ENCODE measurements around the gene SPATA33. TPM values are rescaled to one million over a fixed set of nuclear protein-coding genes. Genes with fewer than 3 reads are reported as not detected.

The SPATA33 gene
- total and polyA plus RNA-seq, 4 donors = 3.0 to 10.7 (median 7.5) TPM

- no peak for ATAC-seq (ENCODE audit: low FRiP score)
- no peak overlapping the region for H3K4me3 ChIP-seq (ENCODE audit: low read length in 2 of 2)
- no peak overlapping the region for H3K27ac ChIP-seq (ENCODE audit: low read depth in 1 of 2, low read length in 2 of 2)
- H3K36me3 ChIP-seq (ENCODE audit: control insufficient read depth in 1 of 2, insufficient read depth in 2 of 2, low read length in 1 of 2) = no peaks in the 10 kb centered on the region
- DNase-seq = no peak
- no peaks in the 10 kb centered on the region for H3K27me3 ChIP-seq (ENCODE audit: control insufficient read depth in 1 of 2, insufficient read depth in 2 of 2, low read length in 1 of 2)
- intact Hi-C loops (cut with DNase I) = no loop called here
- 24 to 26% methylated on average over 17 of the region's 17 CpGs for WGBS, 2 donors
- no peaks in the 10 kb centered on the region for H3K4me1 ChIP-seq (ENCODE audit: control insufficient read depth in 1 of 2, insufficient read depth in 2 of 2, low read length in 2 of 2)
- no peaks in the 10 kb centered on the region for H3K9me3 ChIP-seq (ENCODE audit: control insufficient read depth, low read length)
Measured at GRCh38 chr16:89615596-89616090, 42.0 kb upstream of the SPATA33 start.

- no peaks in the 10 kb centered on the region for H3K4me1 ChIP-seq (ENCODE audit: control insufficient read depth in 1 of 2, insufficient read depth in 2 of 2, low read length in 2 of 2)
- no peaks in the 10 kb centered on the region for H3K9me3 ChIP-seq (ENCODE audit: control insufficient read depth, low read length)
- no peaks in the 10 kb centered on the region for H3K36me3 ChIP-seq (ENCODE audit: control insufficient read depth in 1 of 2, insufficient read depth in 2 of 2, low read length in 1 of 2)
- intact Hi-C loops (cut with DNase I) = no loop called here
- H3K4me3 ChIP-seq (ENCODE audit: low read length in 2 of 2) = no peak overlapping the region
- no peaks in the 10 kb centered on the region for H3K27me3 ChIP-seq (ENCODE audit: control insufficient read depth in 1 of 2, insufficient read depth in 2 of 2, low read length in 1 of 2)
- DNase-seq (no peak), ATAC-seq (ENCODE audit: low FRiP score) (no peak)
- 82 to 85% methylated on average over 20 of the region's 20 CpGs for WGBS, 2 donors
- H3K27ac ChIP-seq (ENCODE audit: low read depth in 1 of 2, low read length in 2 of 2) = no peak overlapping the region
Measured at GRCh38 chr16:89616623-89617022, 41.0 kb upstream of the SPATA33 start.

DNA sequence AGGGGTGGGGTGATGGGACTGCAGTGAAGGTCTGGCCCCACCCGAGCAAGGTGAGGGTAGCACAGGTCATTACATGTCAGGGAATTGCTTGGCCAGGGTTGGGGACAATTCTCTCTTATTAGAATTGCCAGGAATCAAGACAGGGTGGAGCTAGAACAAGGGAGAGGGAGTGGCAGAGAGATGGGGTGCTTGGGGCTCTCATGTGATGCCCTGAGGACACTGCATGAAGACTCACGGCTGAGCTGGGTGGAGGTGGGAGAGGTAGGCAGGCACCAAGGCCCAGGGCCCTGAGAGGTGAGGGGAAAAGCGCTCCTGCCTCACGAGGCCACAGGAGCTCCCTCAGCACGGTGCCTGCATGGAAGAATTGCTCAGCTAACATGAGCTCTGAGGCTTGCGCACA lies 40.6 kb upstream of the SPATA33 start:
- intact Hi-C loops (cut with DNase I) = no loop called here
- no peak for DNase-seq
- H3K4me3 ChIP-seq (ENCODE audit: low read length in 2 of 2) = no peak overlapping the region
- no peak for ATAC-seq (ENCODE audit: low FRiP score)
- H3K36me3 ChIP-seq (ENCODE audit: control insufficient read depth in 1 of 2, insufficient read depth in 2 of 2, low read length in 1 of 2) = no peaks in the 10 kb centered on the region
- no peaks in the 10 kb centered on the region for H3K27me3 ChIP-seq (ENCODE audit: control insufficient read depth in 1 of 2, insufficient read depth in 2 of 2, low read length in 1 of 2)
- no peak overlapping the region for H3K27ac ChIP-seq (ENCODE audit: low read depth in 1 of 2, low read length in 2 of 2)
- 52 to 60% methylated on average over 6 of the region's 6 CpGs for WGBS, 2 donors
- H3K9me3 ChIP-seq (ENCODE audit: control insufficient read depth, low read length) = no peaks in the 10 kb centered on the region
- no peaks in the 10 kb centered on the region for H3K4me1 ChIP-seq (ENCODE audit: control insufficient read depth in 1 of 2, insufficient read depth in 2 of 2, low read length in 2 of 2)

DNA sequence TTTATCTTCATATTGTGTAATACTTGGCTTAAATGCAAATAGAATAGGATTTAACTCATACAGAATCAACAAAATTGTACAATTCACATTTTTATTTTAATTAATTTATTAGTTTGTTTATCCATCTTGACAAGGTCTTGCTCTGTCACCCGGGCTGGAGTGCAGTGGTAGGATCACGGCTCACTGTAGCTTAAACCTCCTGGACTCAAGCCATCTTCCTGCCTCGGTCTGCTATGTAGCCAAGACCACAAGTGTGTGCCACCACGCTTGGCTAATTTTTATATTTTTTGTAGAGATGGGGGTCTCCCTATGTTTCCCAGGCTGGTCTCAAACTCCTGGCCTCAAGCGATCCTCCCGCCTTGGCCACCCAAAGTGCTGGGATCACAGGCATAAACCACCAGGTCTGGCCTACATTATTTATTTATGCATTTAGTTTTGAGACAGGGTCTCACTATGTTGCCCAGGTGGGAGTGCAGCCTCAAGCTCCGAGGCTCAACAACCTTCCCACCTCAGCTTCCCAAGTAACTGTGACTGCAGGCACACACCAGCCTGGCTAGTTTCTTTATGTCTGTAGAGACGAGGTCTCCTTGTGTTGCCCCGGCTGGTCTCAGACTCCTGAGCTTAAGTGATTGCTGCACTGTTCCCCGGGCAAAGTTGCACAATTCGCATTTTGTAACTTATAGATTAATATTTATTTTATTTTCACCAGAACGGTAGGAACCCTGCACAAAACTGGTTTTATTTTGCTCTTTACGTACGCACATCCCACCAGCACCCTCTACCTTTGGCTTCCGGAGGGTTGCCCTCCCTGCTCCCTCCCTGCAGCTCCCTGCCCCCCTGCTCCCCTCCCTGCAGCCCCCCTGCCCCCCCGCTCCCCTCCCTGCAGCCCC lies 39.3 kb upstream of the SPATA33 start:
- Histone ChIP-seq H3K4me1 (ENCODE audit: control insufficient read depth in 1 of 2, insufficient read depth in 2 of 2, low read length in 2 of 2) (no peaks in the 10 kb centered on the region), H3K4me3 (ENCODE audit: low read length in 2 of 2) (no peak overlapping the region), H3K27ac (ENCODE audit: low read depth in 1 of 2, low read length in 2 of 2) (no peak overlapping the region), H3K9me3 (ENCODE audit: control insufficient read depth, low read length) (no peaks in the 10 kb centered on the region), H3K36me3 (ENCODE audit: control insufficient read depth in 1 of 2, insufficient read depth in 2 of 2, low read length in 1 of 2) (no peaks in the 10 kb centered on the region), H3K27me3 (ENCODE audit: control insufficient read depth in 1 of 2, insufficient read depth in 2 of 2, low read length in 1 of 2) (no peaks in the 10 kb centered on the region)
- WGBS, 2 donors = 48 to 49% methylated on average over 16 of the region's 16 CpGs
- ATAC-seq (ENCODE audit: low FRiP score) (no peak), DNase-seq (no peak)
- intact Hi-C loops (cut with DNase I) = no loop called here

DNA sequence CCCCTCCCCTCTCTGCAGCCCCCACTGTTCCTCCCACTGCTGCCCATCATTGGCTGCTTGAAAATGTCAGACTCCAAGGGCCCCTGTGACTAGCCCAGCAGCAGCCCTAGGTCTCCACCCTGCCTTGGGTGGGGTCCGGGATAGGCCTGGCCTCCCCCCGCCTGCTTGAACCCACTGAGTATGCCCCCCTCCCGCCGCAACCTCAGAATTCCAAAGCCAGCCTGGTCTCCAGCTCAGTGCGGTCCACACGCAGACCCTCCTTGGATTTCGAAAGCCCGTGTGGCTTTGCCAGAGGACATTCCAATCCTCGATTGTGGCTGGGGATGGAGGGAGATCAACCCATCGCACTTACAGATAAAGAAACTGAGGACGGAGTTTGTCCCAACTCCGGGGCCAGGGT lies 37.8 kb upstream of the SPATA33 start:
- intact Hi-C loops (cut with DNase I) = no loop called here
- Histone ChIP-seq H3K27ac (ENCODE audit: low read depth in 1 of 2, low read length in 2 of 2) (no peak overlapping the region), H3K4me3 (ENCODE audit: low read length in 2 of 2) (no peak overlapping the region), H3K4me1 (ENCODE audit: control insufficient read depth in 1 of 2, insufficient read depth in 2 of 2, low read length in 2 of 2) (no peaks in the 10 kb centered on the region), H3K9me3 (ENCODE audit: control insufficient read depth, low read length) (no peaks in the 10 kb centered on the region), H3K27me3 (ENCODE audit: control insufficient read depth in 1 of 2, insufficient read depth in 2 of 2, low read length in 1 of 2) (no peaks in the 10 kb centered on the region), H3K36me3 (ENCODE audit: control insufficient read depth in 1 of 2, insufficient read depth in 2 of 2, low read length in 1 of 2) (no peaks in the 10 kb centered on the region)
- DNase-seq (no peak), ATAC-seq (ENCODE audit: low FRiP score) (no peak)
- WGBS, 2 donors = 17 to 20% methylated on average over 12 of the region's 12 CpGs

DNA sequence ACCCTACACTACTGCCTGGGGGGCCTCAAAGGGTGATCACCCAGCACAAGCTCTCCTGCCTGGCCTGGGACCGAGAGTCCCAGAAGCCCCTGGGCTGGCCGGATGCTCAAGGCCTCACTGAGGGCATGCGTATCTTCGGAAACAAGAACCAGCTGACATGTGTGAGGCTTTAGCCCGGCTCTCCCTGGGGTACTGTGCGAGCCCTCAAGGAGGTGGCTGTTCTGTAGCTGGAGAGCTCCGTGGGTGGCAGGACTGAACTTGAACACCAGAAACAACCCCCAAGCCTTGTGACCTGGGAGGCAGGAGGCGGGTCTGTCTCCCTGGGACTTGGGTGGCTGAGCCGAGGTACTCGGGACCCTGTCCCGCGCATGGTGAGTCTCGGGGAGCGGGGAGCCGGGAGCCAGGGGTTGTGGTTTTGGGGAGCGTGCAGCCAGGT lies 37.2 kb upstream of the SPATA33 start:
- H3K4me3 ChIP-seq (ENCODE audit: low read length in 2 of 2) = no peak overlapping the region
- no peaks in the 10 kb centered on the region for H3K27me3 ChIP-seq (ENCODE audit: control insufficient read depth in 1 of 2, insufficient read depth in 2 of 2, low read length in 1 of 2)
- WGBS, 2 donors = 54 to 59% methylated on average over 16 of the region's 16 CpGs

DNA sequence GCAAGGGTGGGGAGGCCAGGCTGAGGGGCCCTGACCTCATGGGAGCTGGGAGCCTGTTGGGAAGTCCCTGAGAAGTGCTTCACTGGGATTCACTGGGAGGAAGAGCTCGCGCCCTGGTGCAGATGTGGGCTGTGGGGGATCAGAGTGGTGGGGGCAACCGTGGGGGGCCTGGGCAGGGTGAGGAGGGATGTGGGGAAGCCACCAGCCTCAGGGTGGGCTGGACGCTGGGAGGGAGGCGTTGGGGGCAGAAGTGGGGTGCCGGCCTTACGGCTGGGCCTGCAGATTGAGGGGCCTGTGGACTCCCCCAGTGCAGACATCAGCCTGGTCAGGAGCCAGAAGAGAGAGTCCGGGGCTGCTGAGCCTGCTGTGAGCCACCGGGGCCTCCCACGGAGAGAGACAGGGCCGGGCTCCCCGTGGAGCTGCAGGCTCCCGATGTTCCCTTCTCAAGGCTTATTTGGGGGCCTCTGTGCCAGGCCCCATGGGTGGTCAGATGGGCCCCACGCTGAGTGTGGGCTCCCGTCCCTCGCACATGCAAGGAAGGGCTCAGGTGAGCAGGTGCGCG lies 36.4 kb upstream of the SPATA33 start:
- no peaks in the 10 kb centered on the region for H3K4me1 ChIP-seq (ENCODE audit: control insufficient read depth in 1 of 2, insufficient read depth in 2 of 2, low read length in 2 of 2)
- WGBS, 2 donors = 79 to 85% methylated on average over 18 of the region's 18 CpGs
- no peaks in the 10 kb centered on the region for H3K36me3 ChIP-seq (ENCODE audit: control insufficient read depth in 1 of 2, insufficient read depth in 2 of 2, low read length in 1 of 2)
- H3K27me3 ChIP-seq (ENCODE audit: control insufficient read depth in 1 of 2, insufficient read depth in 2 of 2, low read length in 1 of 2) = no peaks in the 10 kb centered on the region
- ATAC-seq (ENCODE audit: low FRiP score) (no peak), DNase-seq (no peak)
- H3K27ac ChIP-seq (ENCODE audit: low read depth in 1 of 2, low read length in 2 of 2) = no peak overlapping the region
- H3K4me3 ChIP-seq (ENCODE audit: low read length in 2 of 2) = no peak overlapping the region
- no peaks in the 10 kb centered on the region for H3K9me3 ChIP-seq (ENCODE audit: control insufficient read depth, low read length)
- intact Hi-C loops (cut with DNase I) = no loop called here

More for the DNA sequence above, 37.2 kb upstream of the SPATA33 start:
- H3K4me1 ChIP-seq (ENCODE audit: control insufficient read depth in 1 of 2, insufficient read depth in 2 of 2, low read length in 2 of 2) = no peaks in the 10 kb centered on the region
- no peaks in the 10 kb centered on the region for H3K9me3 ChIP-seq (ENCODE audit: control insufficient read depth, low read length)
- no peak for ATAC-seq (ENCODE audit: low FRiP score)
- no peak for DNase-seq
- H3K36me3 ChIP-seq (ENCODE audit: control insufficient read depth in 1 of 2, insufficient read depth in 2 of 2, low read length in 1 of 2) = no peaks in the 10 kb centered on the region
- intact Hi-C loops (cut with DNase I) = no loop called here
- no peak overlapping the region for H3K27ac ChIP-seq (ENCODE audit: low read depth in 1 of 2, low read length in 2 of 2)

- H3K27me3 ChIP-seq (ENCODE audit: control insufficient read depth in 1 of 2, insufficient read depth in 2 of 2, low read length in 1 of 2) = no peaks in the 10 kb centered on the region
- intact Hi-C loops (cut with DNase I) = no loop called here
- 73 to 74% methylated on average over 32 of the region's 32 CpGs for WGBS, 2 donors
Measured at GRCh38 chr16:89621698-89622409, 35.8 kb upstream of the SPATA33 start.

More at GRCh38 chr16:89621698-89622409, 35.8 kb upstream of the SPATA33 start:
- no peak for DNase-seq
- Histone ChIP-seq H3K36me3 (ENCODE audit: control insufficient read depth in 1 of 2, insufficient read depth in 2 of 2, low read length in 1 of 2) (no peaks in the 10 kb centered on the region), H3K4me3 (ENCODE audit: low read length in 2 of 2) (no peak overlapping the region), H3K4me1 (ENCODE audit: control insufficient read depth in 1 of 2, insufficient read depth in 2 of 2, low read length in 2 of 2) (no peaks in the 10 kb centered on the region), H3K9me3 (ENCODE audit: control insufficient read depth, low read length) (no peaks in the 10 kb centered on the region), H3K27ac (ENCODE audit: low read depth in 1 of 2, low read length in 2 of 2) (no peak overlapping the region)
- ATAC-seq (ENCODE audit: low FRiP score) = peak; percentile 9
